CD14-positive monocyte (primary cell): ENCODE results near the gene AMDHD2. TPM values are rescaled to one million over a fixed set of nuclear protein-coding genes. Genes with fewer than 3 reads are reported as not detected.

ENCODE experiments used
- DNase-seq, 3 donors: peaks; one replicate each; pipeline ENCODE4 v3.0.0-alpha.2; 2011 to 2022
- H2AFZ ChIP-seq: 2 replicates; pipeline ENCODE4 v1.6.0; 2012; ENCODE audit warnings: mild to moderate bottlenecking, low read depth, low read length, inconsistent platforms; ENCODE audit not compliant: insufficient read depth, poor library complexity, severe bottlenecking
- H3K27ac ChIP-seq, 2 donors: 1 replicate in 1 of 2; 2 replicates in 1 of 2; pipeline ENCODE4 v1.5.1; 2012 to 2013; ENCODE audit warnings: low read length in 2 of 2, control low read depth in 1 of 2, inconsistent platforms in 1 of 2, low read depth in 1 of 2, mild to moderate bottlenecking in 1 of 2
- H3K27me3 ChIP-seq, 2 donors: one replicate each; pipeline versions ENCODE4 v1.6.0 to v1.6.1; 2011 to 2013; ENCODE audit warnings: low read length in 2 of 2; ENCODE audit not compliant: control insufficient read depth in 2 of 2, insufficient read depth in 2 of 2
- H3K36me3 ChIP-seq, 2 donors: replicated peaks in 1 of 2; 1 replicate in 1 of 2; 2 replicates in 1 of 2; pipeline versions ENCODE4 v1.5.1 to v1.6.1; 2012 to 2013; ENCODE audit warnings: low read length in 2 of 2, control low read depth in 1 of 2, inconsistent platforms in 1 of 2, mild to moderate bottlenecking in 1 of 2; ENCODE audit not compliant: insufficient read depth in 2 of 2, control insufficient read depth in 1 of 2
- H3K4me1 ChIP-seq, 2 donors: 1 replicate in 1 of 2; 2 replicates in 1 of 2; pipeline versions ENCODE4 v1.5.1 to v1.6.1; 2012 to 2013; ENCODE audit warnings: low read length in 2 of 2, control low read depth in 1 of 2, inconsistent platforms in 1 of 2, mild to moderate bottlenecking in 1 of 2, moderate library complexity in 1 of 2; ENCODE audit not compliant: insufficient read depth in 2 of 2, control insufficient read depth in 1 of 2
- H3K4me2 ChIP-seq: replicated peaks from 2 replicates; pipeline ENCODE3; 2012; ENCODE audit warnings: low read length, moderate library complexity, mild to moderate bottlenecking; ENCODE audit not compliant: poor library complexity, severe bottlenecking; ENCODE audit errors: extremely low read depth
- H3K4me3 ChIP-seq, 3 experiments: fragments of 200-600 bp in 1 of 3; sonication (generic) in 1 of 3; replicated peaks in 1 of 3; 1 replicate in 2 of 3; 2 replicates in 1 of 3; pipeline ENCODE4 v1.5.1; 2011 to 2013; ENCODE audit warnings: low read length in 3 of 3, mild to moderate bottlenecking in 3 of 3, control low read depth in 2 of 3, low read depth in 2 of 3, inconsistent platforms in 1 of 3, moderate library complexity in 1 of 3
- H3K79me2 ChIP-seq: 2 replicates; pipeline ENCODE4 v1.6.0; 2012; ENCODE audit warnings: mild to moderate bottlenecking, control low read depth, inconsistent platforms, low read length, moderate library complexity; ENCODE audit not compliant: insufficient read depth
- H3K9ac ChIP-seq: 2 replicates; pipeline ENCODE4 v1.6.0; 2017; ENCODE audit warnings: low read length, mild to moderate bottlenecking; ENCODE audit not compliant: insufficient read depth, poor library complexity, severe bottlenecking
- H3K9me3 ChIP-seq, 2 donors: replicated peaks in 1 of 2; 1 replicate in 1 of 2; 2 replicates in 1 of 2; pipeline versions ENCODE4 v1.5.1 to v1.6.1; 2012 to 2013; ENCODE audit warnings: low read length in 2 of 2, control low read depth in 1 of 2; ENCODE audit not compliant: control insufficient read depth in 1 of 2, insufficient read depth in 1 of 2
- H4K20me1 ChIP-seq: 2 replicates; pipeline ENCODE4 v1.6.0; 2012; ENCODE audit warnings: mild to moderate bottlenecking, low read length, control low read depth, moderate library complexity; ENCODE audit not compliant: insufficient read depth
- H3K27ac Mint-ChIP-seq, 7 donors: one replicate each; pipeline ENCODE4 v1.8.0; 2020; ENCODE audit warnings: mild to moderate bottlenecking in 7 of 7, mixed read lengths in 7 of 7, moderate library complexity in 6 of 7, inconsistent platforms in 2 of 7
- H3K27me3 Mint-ChIP-seq, 3 donors: one replicate each; pipeline ENCODE4 v1.8.0; 2021 to 2022; ENCODE audit warnings: low read depth in 3 of 3, mild to moderate bottlenecking in 3 of 3, mixed read lengths in 3 of 3, moderate library complexity in 3 of 3, inconsistent platforms in 1 of 3
- H3K36me3 Mint-ChIP-seq, 2 donors: one replicate each; pipeline ENCODE4 v1.8.0; 2020; ENCODE audit warnings: mixed read lengths in 2 of 2, inconsistent platforms in 1 of 2, mild to moderate bottlenecking in 1 of 2
- H3K4me1 Mint-ChIP-seq: one replicate; pipeline ENCODE4 v1.8.0; 2020; ENCODE audit warnings: mild to moderate bottlenecking, mixed read lengths
- H3K4me3 Mint-ChIP-seq, 2 donors: one replicate each; pipeline ENCODE4 v1.8.0; 2020; ENCODE audit warnings: mild to moderate bottlenecking in 2 of 2, mixed read lengths in 2 of 2, moderate library complexity in 1 of 2
- H3K9me3 Mint-ChIP-seq, 7 donors: one replicate each; pipeline ENCODE4 v1.8.0; 2020 to 2022; ENCODE audit warnings: mixed read lengths in 7 of 7, mild to moderate bottlenecking in 6 of 7, moderate library complexity in 6 of 7, inconsistent platforms in 2 of 7
- WGBS: methylation state at CpG from one replicate; pipeline ENCODE4 v1.1.5; 2013; ENCODE audit warnings: missing lambda C conversion rate; ENCODE audit not compliant: insufficient coverage; 5-methylcytosine and 5-hydroxymethylcytosine counted together
- intact Hi-C, 2 donors: fragments of 100-400 bp; cut with micrococcal nuclease; formaldehyde crosslinking; loops; one replicate each; pipeline versions ENCODE4 v1.15.0 to v1.15.1; 2023
- polyA plus RNA-seq, 3 donors: library from polyadenylated mRNA; depleted of rRNA in 1 of 3; unstranded in 2 of 3; stranded (reverse) in 1 of 3; fragments of 300-500 nt in 2 of 3; fragments of >200 nt in 1 of 3; fragmentation: Illumina TruSeq in 2 of 3; gene quantifications; 1 replicate in 2 of 3; 2 replicates in 1 of 3; pipeline ENCODE4 v1.2.3, GENCODE V29; 2012 to 2021
- TF ChIP-seq, protein P1 (sequence below): fragments of 200-600 bp; IDR thresholded peaks from one replicate; pipeline ENCODE4 v1.8.0; 2022; ENCODE audit warnings: antibody characterized with exemption, mild to moderate bottlenecking

Gene AMDHD2
- polyA plus RNA-seq, 3 donors = 6.9 to 57.8 (median 8.4) TPM

DNA sequence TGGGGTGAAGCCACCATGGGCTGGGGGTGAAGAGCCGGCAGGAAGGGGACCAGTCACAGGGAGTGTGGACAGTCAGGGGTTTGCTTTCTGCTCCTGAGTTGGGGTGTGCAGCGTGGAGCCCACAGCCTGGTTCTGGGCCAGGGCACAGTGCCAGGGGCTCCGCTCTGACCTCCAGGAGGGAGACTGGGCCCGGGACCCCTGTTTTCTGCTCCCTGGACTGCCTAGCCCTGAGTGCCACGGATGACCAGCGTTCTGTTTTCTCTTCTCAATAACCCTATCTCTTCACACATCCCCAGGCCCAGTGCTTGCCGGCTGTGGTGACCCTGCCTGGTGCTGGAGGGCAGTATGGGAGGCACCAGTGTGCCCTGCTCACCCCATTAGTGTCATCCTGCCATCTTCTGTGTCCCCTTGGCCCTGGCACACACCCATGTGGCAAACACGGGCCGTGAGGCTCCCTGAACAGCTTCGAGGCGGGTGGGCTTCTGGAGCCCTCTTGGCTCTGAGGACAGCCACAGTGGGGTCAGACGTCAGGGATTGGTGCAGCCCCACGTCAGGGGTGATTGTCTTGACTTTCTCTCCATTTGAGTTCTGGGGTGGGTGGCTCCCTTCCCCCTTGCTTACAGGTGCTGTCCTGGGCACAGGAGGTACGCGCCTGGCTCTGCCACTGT, 9.9 kb downstream of the AMDHD2 start:
- Histone ChIP-seq H3K36me3 (peaks cover 44 to 53% of the 10 kb centered on the region in 2 donors), H3K9me3 (no peaks in the 10 kb centered on the region), H3K4me2 (no peak overlapping the region), H4K20me1 (peaks cover 56% of the 10 kb centered on the region), H3K4me3 (no peak overlapping the region), H3K27me3 (no peaks in the 10 kb centered on the region), H2AFZ (no peak overlapping the region), H3K4me1 (peaks cover 33 to 48% of the 10 kb centered on the region in 2 donors), H3K9ac (no peak overlapping the region), H3K27ac (peak overlapping the region; percentile 74 to 76), H3K79me2 (peaks cover 8% of the 10 kb centered on the region)
- H3K27me3 Mint-ChIP-seq = peaks cover 0 to 5% (median 0%) of the 10 kb centered on the region in 3 donors
- TF ChIP-seq, protein P1, sequence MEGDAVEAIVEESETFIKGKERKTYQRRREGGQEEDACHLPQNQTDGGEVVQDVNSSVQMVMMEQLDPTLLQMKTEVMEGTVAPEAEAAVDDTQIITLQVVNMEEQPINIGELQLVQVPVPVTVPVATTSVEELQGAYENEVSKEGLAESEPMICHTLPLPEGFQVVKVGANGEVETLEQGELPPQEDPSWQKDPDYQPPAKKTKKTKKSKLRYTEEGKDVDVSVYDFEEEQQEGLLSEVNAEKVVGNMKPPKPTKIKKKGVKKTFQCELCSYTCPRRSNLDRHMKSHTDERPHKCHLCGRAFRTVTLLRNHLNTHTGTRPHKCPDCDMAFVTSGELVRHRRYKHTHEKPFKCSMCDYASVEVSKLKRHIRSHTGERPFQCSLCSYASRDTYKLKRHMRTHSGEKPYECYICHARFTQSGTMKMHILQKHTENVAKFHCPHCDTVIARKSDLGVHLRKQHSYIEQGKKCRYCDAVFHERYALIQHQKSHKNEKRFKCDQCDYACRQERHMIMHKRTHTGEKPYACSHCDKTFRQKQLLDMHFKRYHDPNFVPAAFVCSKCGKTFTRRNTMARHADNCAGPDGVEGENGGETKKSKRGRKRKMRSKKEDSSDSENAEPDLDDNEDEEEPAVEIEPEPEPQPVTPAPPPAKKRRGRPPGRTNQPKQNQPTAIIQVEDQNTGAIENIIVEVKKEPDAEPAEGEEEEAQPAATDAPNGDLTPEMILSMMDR = no peak
- DNase-seq = no peak
- intact Hi-C loops = no loop called here
- H3K4me3 Mint-ChIP-seq = no peak overlapping the region
- 97% methylated on average over 12 of the region's 15 CpGs for WGBS
- H3K4me1 Mint-ChIP-seq = peaks cover 32% of the 10 kb centered on the region
- H3K27ac Mint-ChIP-seq = peak overlapping the region; percentile 45 to 83 (median 67)
- peaks cover 32 to 55% of the 10 kb centered on the region in 2 donors for H3K36me3 Mint-ChIP-seq
- H3K9me3 Mint-ChIP-seq = no peaks in the 10 kb centered on the region

DNA sequence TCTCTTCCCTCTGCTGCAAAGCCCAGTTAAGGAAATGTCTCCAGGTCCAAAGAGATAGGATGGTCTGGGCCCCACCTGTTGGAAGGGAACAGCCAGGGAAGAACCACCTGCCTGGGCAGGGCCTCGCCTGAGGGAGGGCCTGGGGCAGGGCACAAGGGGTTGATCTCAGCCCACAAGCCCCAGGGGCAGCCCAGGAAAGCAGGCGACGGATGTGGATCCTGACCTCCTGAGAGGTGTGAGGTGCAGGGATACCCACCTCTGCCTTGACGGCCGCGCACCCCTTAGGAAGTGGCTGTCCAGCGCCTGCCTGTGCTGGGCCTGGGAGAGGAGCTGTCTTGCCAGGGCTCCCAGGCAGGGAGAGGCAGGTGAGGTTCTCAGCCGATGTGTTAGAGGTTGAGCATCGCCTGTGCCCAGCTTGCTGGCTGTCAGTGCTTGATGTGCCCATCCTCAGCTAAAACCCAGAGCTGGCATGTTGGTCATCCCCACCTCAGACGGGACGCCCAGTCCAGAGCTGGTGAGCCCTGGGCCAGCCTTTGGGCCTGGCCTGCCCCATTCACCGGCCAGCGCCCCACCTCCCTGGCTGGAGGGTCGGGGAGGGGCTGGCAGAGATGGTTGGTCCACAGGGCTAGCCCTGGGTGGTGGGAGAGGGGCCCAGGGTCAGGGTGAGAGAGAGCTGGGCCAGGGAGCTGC, 10.6 kb downstream of the AMDHD2 start:
- Histone ChIP-seq H3K9me3 (no peaks in the 10 kb centered on the region), H3K36me3 (peaks cover 44 to 51% of the 10 kb centered on the region in 2 donors), H3K9ac (peak overlapping the region; percentile 63), H2AFZ (no peak overlapping the region), H3K4me1 (peaks cover 40 to 55% of the 10 kb centered on the region in 2 donors), H3K27me3 (no peaks in the 10 kb centered on the region), H3K27ac (peak overlapping the region; percentile 74 to 76), H3K79me2 (peaks cover 8% of the 10 kb centered on the region), H3K4me3 (peak overlapping the region in 1 of 3 experiments; percentile 70), H3K4me2 (peak overlapping the region; percentile 100), H4K20me1 (peaks cover 54% of the 10 kb centered on the region)
- peak overlapping the region; percentile 87 to 98 (median 92) for H3K27ac Mint-ChIP-seq
- WGBS = 92% methylated on average over 8 of the region's 14 CpGs
- intact Hi-C loops = no loop called here
- TF ChIP-seq, protein P1 = no peak
- peaks cover 38% of the 10 kb centered on the region for H3K4me1 Mint-ChIP-seq
- H3K36me3 Mint-ChIP-seq = peaks cover 28 to 53% of the 10 kb centered on the region in 2 donors
- H3K4me3 Mint-ChIP-seq = peak overlapping the region; percentile 82 to 91
- DNase-seq = no peak
- H3K27me3 Mint-ChIP-seq = peaks cover 0 to 5% (median 0%) of the 10 kb centered on the region in 3 donors
- no peaks in the 10 kb centered on the region for H3K9me3 Mint-ChIP-seq
